Fibroblast of lung (primary cell): ENCODE data around the gene TENM4. TPM values are rescaled to one million over a fixed set of nuclear protein-coding genes. Genes with fewer than 3 reads are reported as not detected.
A peak's percentile ranks its signal among the peaks of the same experiment; 100 is the strongest.

Experiments
- DNase-seq, 2 donors: peaks; one replicate each; pipeline versions ENCODE4 v3.0.0 to v3.0.0-alpha.2; 2010; ENCODE audit warnings: low read depth in 2 of 2
- H2AFZ ChIP-seq: 2 replicates; pipeline ENCODE4 v1.5.1; 2012; ENCODE audit warnings: low read length, control low read depth, inconsistent platforms
- H3K27ac ChIP-seq: 2 replicates; pipeline ENCODE4 v1.5.1; 2011; ENCODE audit warnings: low read length, control low read depth; ENCODE audit not compliant: insufficient read depth
- H3K27me3 ChIP-seq: 2 replicates; pipeline ENCODE4 v1.5.1; 2011; ENCODE audit warnings: mild to moderate bottlenecking, low read length; ENCODE audit not compliant: control insufficient read depth, insufficient read depth
- H3K36me3 ChIP-seq: 2 replicates; pipeline ENCODE4 v1.5.1; 2011; ENCODE audit warnings: low read length; ENCODE audit not compliant: control insufficient read depth, insufficient read depth
- H3K4me1 ChIP-seq: 2 replicates; pipeline ENCODE4 v1.5.1; 2011; ENCODE audit warnings: low read length; ENCODE audit not compliant: control insufficient read depth, insufficient read depth; ENCODE audit errors: extremely low read depth
- H3K4me2 ChIP-seq: 2 replicates; pipeline ENCODE4 v1.5.1; 2011; ENCODE audit warnings: low read length, control low read depth; ENCODE audit not compliant: insufficient read depth; ENCODE audit errors: extremely low read depth
- H3K4me3 ChIP-seq, 4 experiments: fragments of 200-600 bp in 1 of 4; sonication (generic) in 1 of 4; replicated peaks in 1 of 4; 2 replicates each; pipeline ENCODE4 v1.5.1; 2011 to 2016; ENCODE audit warnings: low read length in 4 of 4, low read depth in 3 of 4, mild to moderate bottlenecking in 3 of 4, control low read depth in 2 of 4, inconsistent platforms in 1 of 4, mixed read lengths in 1 of 4; ENCODE audit not compliant: insufficient read depth in 1 of 4; ENCODE audit errors: control extremely low read depth in 1 of 4
- H3K79me2 ChIP-seq: 2 replicates; pipeline ENCODE4 v1.5.1; 2012; ENCODE audit warnings: mild to moderate bottlenecking, low read length, inconsistent platforms; ENCODE audit not compliant: control insufficient read depth, insufficient read depth
- H3K9ac ChIP-seq: 2 replicates; pipeline ENCODE4 v1.5.1; 2011; ENCODE audit warnings: mild to moderate bottlenecking, low read length, control low read depth; ENCODE audit not compliant: insufficient read depth
- H3K9me3 ChIP-seq: 2 replicates; pipeline ENCODE4 v1.5.1; 2012; ENCODE audit warnings: low read depth, low read length; ENCODE audit not compliant: control insufficient read depth, insufficient read depth
- H4K20me1 ChIP-seq: 2 replicates; pipeline ENCODE4 v1.5.1; 2011; ENCODE audit warnings: low read length; ENCODE audit not compliant: control insufficient read depth, insufficient read depth; ENCODE audit errors: extremely low read depth
- CTCF ChIP-seq, 2 donors: IDR thresholded peaks in 1 of 2; conservative IDR thresholded peaks in 1 of 2; 1 replicate in 1 of 2; 2 replicates in 1 of 2; pipeline ENCODE4 v1.5.1; 2011 to 2012; ENCODE audit warnings: low read length in 2 of 2, control low read depth in 1 of 2, inconsistent platforms in 1 of 2, low read depth in 1 of 2, mild to moderate bottlenecking in 1 of 2
- EZH2 ChIP-seq: IDR thresholded peaks from 2 replicates; pipeline ENCODE4 v1.5.1; 2012; ENCODE audit warnings: low read length, control low read depth, mild to moderate bottlenecking; ENCODE audit errors: missing control alignments
- polyA plus RNA-seq, 2 donors: library from polyadenylated mRNA; depleted of rRNA in 1 of 2; stranded (reverse) in 1 of 2; unstranded in 1 of 2; fragments of >200 nt; gene quantifications; 2 replicates each; pipeline ENCODE4 v1.2.1, GENCODE V29; 2011 to 2012; ENCODE audit warnings: missing spikeins in 1 of 2
- total RNA-seq: library from RNA; depleted of rRNA; stranded (reverse); fragments of >200 nt; gene quantifications from 2 replicates; pipeline ENCODE4 v1.2.1, GENCODE V29; 2014

Gene TENM4
- total and polyA plus RNA-seq, 2 donors (not counting 1 experiment from before 2014, with no cell fraction given): 4.6 to 48.4 TPM

DNA sequence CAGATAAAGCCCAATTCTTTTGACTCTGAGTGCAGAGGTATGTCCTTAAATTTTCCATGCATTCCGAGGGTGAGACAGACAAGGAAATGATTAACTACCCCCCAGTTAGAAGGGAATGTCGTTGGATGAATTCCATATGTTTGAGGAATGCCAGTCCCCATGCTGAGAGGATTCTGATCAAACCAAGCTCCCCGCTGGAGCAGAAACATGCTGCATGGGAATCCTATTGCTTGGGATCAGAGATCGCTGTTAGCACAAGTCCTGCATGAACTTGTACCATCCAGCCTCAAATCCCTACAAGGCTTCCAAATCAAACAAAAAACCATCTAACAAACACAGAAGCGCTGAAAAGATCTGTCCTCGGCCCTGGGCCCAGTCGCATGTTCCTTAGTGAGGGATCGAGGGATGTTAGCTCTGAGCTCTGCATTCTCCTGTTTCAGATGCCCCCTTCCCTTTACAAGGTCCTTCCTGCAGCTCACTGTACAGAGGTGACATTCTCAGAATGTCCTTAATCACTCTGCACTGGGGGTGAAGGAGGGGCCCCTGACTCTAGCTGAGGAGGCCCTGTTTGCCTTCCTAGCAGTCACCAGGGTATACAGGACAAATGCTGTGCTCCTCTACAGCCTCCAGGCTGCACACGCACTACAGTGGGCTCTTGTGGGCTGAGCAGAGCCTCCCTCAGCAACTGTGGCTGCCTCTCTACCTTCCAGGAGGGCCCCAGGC lies 353.4 kb downstream of the TENM4 start:
- peak; percentile 43 to 92 for DNase-seq
- Histone ChIP-seq H3K4me1 (peaks cover 15% of the 10 kb centered on the region), H3K9ac (no peak overlapping the region), H2AFZ (no peak overlapping the region), H3K4me2 (no peak overlapping the region), H3K79me2 (no peaks in the 10 kb centered on the region), H3K27me3 (no peaks in the 10 kb centered on the region), H4K20me1 (no peaks in the 10 kb centered on the region), H3K27ac (no peak overlapping the region), H3K36me3 (no peaks in the 10 kb centered on the region), H3K9me3 (no peaks in the 10 kb centered on the region), H3K4me3 (no peak overlapping the region)
- TF ChIP-seq EZH2 (no peak), CTCF (conservative IDR thresholded peaks at IDR 0.05 in 1 of 2, IDR thresholded peaks at IDR 0.05 in 1 of 2; ENCODE audit: low read depth in 1 of 2, low read length in 2 of 2) (no peak)

DNA sequence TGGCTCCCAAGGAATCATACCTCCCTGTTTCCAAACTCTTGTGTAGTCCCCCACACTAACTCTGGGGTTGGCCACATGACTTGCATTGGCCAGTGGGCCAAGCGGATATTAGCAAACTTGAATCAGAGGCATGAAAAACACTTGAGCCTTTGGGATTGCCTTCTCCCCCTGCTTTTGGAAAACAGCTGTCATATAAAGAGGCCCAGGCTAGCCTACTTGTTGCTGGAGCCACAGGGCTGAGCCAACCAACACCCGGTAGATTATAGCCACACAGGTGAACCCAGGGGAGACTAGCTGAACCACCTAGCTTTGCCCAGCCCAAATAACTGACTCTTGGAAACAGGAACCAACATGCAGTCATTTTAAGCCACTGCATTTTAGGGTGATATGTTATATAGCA lies 354.8 kb downstream of the TENM4 start:
- Histone ChIP-seq H3K4me2 (no peak overlapping the region), H3K79me2 (no peaks in the 10 kb centered on the region), H3K4me3 (no peak overlapping the region), H4K20me1 (no peaks in the 10 kb centered on the region), H3K4me1 (peaks cover 8% of the 10 kb centered on the region), H3K9ac (no peak overlapping the region), H3K9me3 (no peaks in the 10 kb centered on the region), H2AFZ (no peak overlapping the region), H3K27me3 (no peaks in the 10 kb centered on the region), H3K36me3 (no peaks in the 10 kb centered on the region), H3K27ac (no peak overlapping the region)
- no peak for DNase-seq
- TF ChIP-seq CTCF (conservative IDR thresholded peaks at IDR 0.05 in 1 of 2, IDR thresholded peaks at IDR 0.05 in 1 of 2; ENCODE audit: low read depth in 1 of 2, low read length in 2 of 2): no peak
- TF ChIP-seq EZH2: no peak

GRCh38 chr11:79084382-79084781 lies 356.4 kb downstream of the TENM4 start:
- DNase-seq: no peak

More at GRCh38 chr11:79084382-79084781, 356.4 kb downstream of the TENM4 start:
- Histone ChIP-seq H2AFZ (no peak overlapping the region), H3K4me2 (no peak overlapping the region), H3K9me3 (no peaks in the 10 kb centered on the region), H3K27ac (no peak overlapping the region), H3K9ac (no peak overlapping the region), H3K4me1 (peaks cover 8% of the 10 kb centered on the region), H4K20me1 (no peaks in the 10 kb centered on the region), H3K4me3 (no peak overlapping the region), H3K36me3 (no peaks in the 10 kb centered on the region), H3K79me2 (no peaks in the 10 kb centered on the region), H3K27me3 (no peaks in the 10 kb centered on the region)
- TF ChIP-seq CTCF (conservative IDR thresholded peaks at IDR 0.05 in 1 of 2, IDR thresholded peaks at IDR 0.05 in 1 of 2; ENCODE audit: low read depth in 1 of 2, low read length in 2 of 2) (no peak), EZH2 (no peak)
